GM12875 (cell line): ENCODE data around the gene UCN2.

Experiments
- H3K4me3 ChIP-seq: one replicate; pipeline ENCODE4 v1.5.1; 2011; ENCODE audit warnings: low read depth, low read length, control low read depth
- CTCF ChIP-seq: IDR thresholded peaks from 2 replicates; pipeline ENCODE4 v1.5.1; 2011; ENCODE audit warnings: low read depth, mild to moderate bottlenecking, control low read depth, inconsistent platforms, low read length, moderate library complexity, borderline replicate concordance; ENCODE audit not compliant: insufficient read depth

The UCN2 gene

DNA sequence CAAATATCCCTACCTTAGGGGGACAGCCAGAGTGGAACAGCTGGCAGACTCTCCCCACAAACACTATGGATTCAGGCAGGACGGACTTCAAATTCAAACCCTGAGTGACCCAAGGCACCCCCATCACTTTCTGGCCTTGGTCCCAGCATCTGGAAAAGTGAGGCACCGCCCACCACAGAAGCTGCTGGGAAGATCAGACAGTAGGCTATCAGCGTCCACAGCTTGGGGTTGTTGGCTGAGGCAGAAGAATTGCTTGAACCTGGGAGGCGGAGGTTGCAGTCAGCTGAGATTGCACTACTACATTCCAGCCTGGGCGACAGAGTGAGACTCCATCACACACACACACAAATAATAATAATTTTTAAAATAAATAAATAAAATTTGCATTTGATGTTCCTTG, 15.5 kb downstream of the UCN2 start:
- no peak overlapping the region for H3K4me3 ChIP-seq
- no peak for TF ChIP-seq CTCF

- no peak for TF ChIP-seq CTCF
- no peak overlapping the region for H3K4me3 ChIP-seq
Observed at GRCh38 chr3:48546203-48546829, 17.3 kb downstream of the UCN2 start.

- TF ChIP-seq CTCF, result no peak
- no peak overlapping the region for H3K4me3 ChIP-seq
Observed at GRCh38 chr3:48544141-48544540, 19.4 kb downstream of the UCN2 start.

DNA sequence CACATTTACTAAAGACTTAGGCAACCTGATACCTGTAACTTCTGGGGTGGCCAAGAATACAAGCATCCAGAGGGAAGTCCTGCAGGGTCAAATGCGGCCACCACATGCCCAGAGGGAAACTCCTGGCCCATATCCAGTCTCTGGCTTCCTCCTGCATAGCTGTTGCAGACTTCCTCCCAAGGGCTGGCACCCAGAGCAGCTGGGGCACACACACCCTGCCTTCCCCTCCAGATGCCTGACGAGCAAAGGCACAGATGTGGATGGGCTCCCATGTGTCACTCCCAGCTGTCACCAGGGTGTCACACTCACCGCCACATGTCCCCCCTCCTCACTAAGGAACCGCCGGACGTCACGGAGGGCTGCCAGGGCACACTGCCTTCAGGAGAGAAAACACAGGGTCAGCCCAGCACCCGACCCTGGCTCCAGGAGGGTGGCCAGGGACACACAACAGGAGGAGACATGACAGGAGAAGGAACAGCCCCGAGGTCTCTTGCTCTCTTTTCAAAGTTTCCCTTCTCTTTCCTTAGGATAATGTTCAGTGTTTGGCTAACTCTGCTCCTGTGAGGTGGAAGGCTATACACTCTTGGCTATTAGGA, 20.2 kb downstream of the UCN2 start:
- no peak for TF ChIP-seq CTCF
- no peak overlapping the region for H3K4me3 ChIP-seq

- H3K4me3 ChIP-seq, result no peak overlapping the region
- no peak for TF ChIP-seq CTCF
Observed at GRCh38 chr3:48538451-48538850, 25.1 kb downstream of the UCN2 start.

- TF ChIP-seq CTCF, result no peak
Observed at GRCh38 chr3:48536785-48537184, 26.8 kb downstream of the UCN2 start.

GRCh38 chr3:48536116-48536515, 27.5 kb downstream of the UCN2 start:
- H3K4me3 ChIP-seq, result no peak overlapping the region
- no peak for TF ChIP-seq CTCF

More at GRCh38 chr3:48536785-48537184, 26.8 kb downstream of the UCN2 start:
- H3K4me3 ChIP-seq, result no peak overlapping the region
